ENCODE data around the gene CDS1. TPM values are rescaled to one million over a fixed set of nuclear protein-coding genes. Genes with fewer than 3 reads are reported as not detected.

CDS1 gene
- total and polyA plus RNA-seq, 2 of the 8 experiments (the other 6 are each of a cell fraction or from before 2014, with no cell fraction given), result 8.7 to 13.9 TPM

- Histone ChIP-seq H3K9me3 (ENCODE audit: insufficient read depth in 2 of 2, low read depth in 1 of 2, low read length in 1 of 2) (no peaks in the 10 kb centered on the region), H3K56ac (replicated peaks; ENCODE audit: insufficient read length, low read depth, low read length) (no peak overlapping the region), H3K79me2 (ENCODE audit: control insufficient read depth in 1 of 2, insufficient read depth in 2 of 2, low read length in 2 of 2) (no peaks in the 10 kb centered on the region), H3K4me2 (ENCODE audit: insufficient read depth in 1 of 2, low read depth in 2 of 2, low read length in 2 of 2) (no peak overlapping the region), H3K23ac (ENCODE audit: insufficient read length) (no peak overlapping the region), H2BK120ac (replicated peaks; ENCODE audit: low read depth, low read length) (no peak overlapping the region), H3K36me3 (ENCODE audit: control insufficient read depth in 2 of 4, insufficient read depth in 4 of 4, low read length in 3 of 4) (peaks cover 2 to 42% (median 23%) of the 10 kb centered on the region in 4 experiments), H3K4ac (replicated peaks; ENCODE audit: insufficient read length, low read depth, low read length) (no peak overlapping the region), H3K23me2 (ENCODE audit: low read depth, low read length) (no peaks in the 10 kb centered on the region; the same call in 1 of the 2 replicates), H2AFZ (ENCODE audit: low read length) (no peak overlapping the region), H2BK12ac (ENCODE audit: low read depth, low read length) (no peak overlapping the region), H4K20me1 (replicated peaks in 1 of 2; ENCODE audit: control insufficient read depth in 1 of 2, insufficient read depth in 2 of 2, low read length in 2 of 2) (no peaks in the 10 kb centered on the region), H2BK5ac (ENCODE audit: low read depth, low read length) (no peak overlapping the region; the same call in 1 of the 2 replicates), H3K18ac (ENCODE audit: extremely low read depth, low read length) (no peak overlapping the region), H2AK5ac (ENCODE audit: low read depth, low read length) (no peak overlapping the region), H3K27me3 (replicated peaks in 1 of 4; ENCODE audit: control insufficient read depth in 3 of 4, extremely low read depth in 1 of 4, insufficient read depth in 3 of 4, low read length in 3 of 4) (no peaks in the 10 kb centered on the region), H3K14ac (ENCODE audit: insufficient read length) (no peak overlapping the region), H4K8ac (ENCODE audit: extremely low read depth, insufficient read depth, low read length) (no peak overlapping the region), H3K4me1 (replicated peaks in 1 of 4; ENCODE audit: control insufficient read depth in 3 of 4, insufficient read depth in 4 of 4, low read length in 3 of 4) (no peaks in the 10 kb centered on the region), H4K91ac (replicated peaks; ENCODE audit: insufficient read length, low read length) (no peak overlapping the region), H4K5ac (ENCODE audit: insufficient read length, low read depth, low read length) (no peak overlapping the region), H2BK15ac (ENCODE audit: low read length) (no peak overlapping the region), H3K79me1 (ENCODE audit: low read depth, low read length) (no peaks in the 10 kb centered on the region), H2BK20ac (ENCODE audit: low read length) (no peak overlapping the region), H3K9ac (replicated peaks in 1 of 4; ENCODE audit: extremely low read depth in 1 of 4, low read depth in 3 of 4, low read length in 3 of 4) (no peak overlapping the region; a peak in 1 of 7 replicates), H3K4me3 (ENCODE audit: extremely low read depth in 1 of 4, insufficient read depth in 2 of 4, low read depth in 3 of 4, low read length in 4 of 4) (no peak overlapping the region), H3K27ac (ENCODE audit: low read depth, low read length) (no peak overlapping the region)
- ChIA-PET POLR2A (ENCODE audit: partially characterized antibody) (interaction anchor here (1.1 kb wide), 1 partner anchor 20 kb away, joined by 3 read pairs; no protein-coding TSS in a partner anchor), CTCF (ENCODE audit: partially characterized antibody) (no interaction called here)
- 90% methylated on average over 2 of the region's 2 CpGs; no CpG with 5 or more reads in 1 of the 2 experiments for WGBS, 2 experiments (ENCODE audit: extremely low coverage in 1 of 2, insufficient coverage in 1 of 2, insufficient read length in 1 of 2, insufficient replicate concordance in 2 of 2, low coverage in 1 of 2, low lambda C conversion rate in 2 of 2, missing lambda C conversion rate in 1 of 2)
- DNase-seq (ENCODE audit: low read depth in 1 of 2, low spot score in 2 of 2) (no peak), FAIRE-seq (no peak)
- TF ChIP-seq CEBPB (IDR thresholded peaks at IDR 0.05; ENCODE audit: low read depth, low read length) (peak; percentile 94), BRCA1 (IDR thresholded peaks at IDR 0.05; ENCODE audit: low read depth, low read length) (no peak), PHF8 (conservative IDR thresholded peaks at IDR 0.05; ENCODE audit: low read depth, low read length) (no peak)
Observed at GRCh38 chr4:84697159-84697558, 114.2 kb downstream of the CDS1 start.

Measured in H1 (cell line).